ENCODE results near the gene DHDDS. TPM values are rescaled to one million over a fixed set of nuclear protein-coding genes. Genes with fewer than 3 reads are reported as not detected.
A peak's percentile ranks its signal among the peaks of the same experiment; 100 is the strongest.

The DHDDS gene
- polyA plus RNA-seq, 3 donors, result 21.3 to 27.4 (median 24.0) TPM

DNA sequence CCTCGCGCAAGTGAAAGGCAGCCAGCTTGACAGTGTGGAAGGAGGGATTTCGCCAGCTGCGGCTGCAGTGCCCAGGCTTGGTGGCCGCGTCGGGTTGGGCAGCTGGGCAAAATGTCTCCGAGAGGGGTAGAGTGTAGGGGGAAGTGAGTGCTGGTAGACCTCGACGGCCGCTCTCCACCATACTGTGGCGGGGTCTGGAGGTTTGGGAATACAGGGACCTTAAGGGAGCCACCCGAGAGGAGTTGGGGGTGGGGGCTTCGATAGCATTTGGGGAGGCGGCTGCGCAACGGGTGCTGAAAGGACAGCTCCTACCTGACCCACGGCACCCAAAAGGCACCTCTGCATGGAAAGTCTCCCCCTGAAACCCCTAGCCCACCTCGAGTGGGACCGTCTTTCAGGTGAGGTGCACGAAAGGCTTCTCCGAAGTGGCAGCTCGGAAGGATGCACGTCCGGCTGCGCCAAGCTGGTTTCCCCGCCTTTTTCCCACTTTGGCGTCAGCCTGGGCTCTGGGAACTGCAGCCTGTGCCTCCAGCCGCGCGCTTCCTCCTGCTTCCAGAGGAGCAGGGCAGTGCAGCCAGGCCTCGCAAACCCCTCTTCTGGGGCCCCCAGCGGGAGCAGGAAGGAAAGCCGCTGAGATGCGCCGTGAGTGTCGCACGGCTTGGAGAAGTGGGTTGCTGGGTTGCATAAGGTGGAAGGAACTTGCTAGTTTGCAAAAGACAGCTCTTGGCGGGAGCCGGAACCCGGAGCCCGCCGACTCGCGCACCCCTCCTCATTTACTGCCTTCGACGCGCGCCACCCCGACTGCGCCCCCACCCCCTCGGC is 39.6 kb downstream of the DHDDS start:
- Mint-ChIP-seq H3K27me3 (ENCODE audit: low read depth in 3 of 3) (peaks cover 0 to 3% (median 0%) of the 10 kb centered on the region in 3 donors), H3K4me1 (peaks cover 53% of the 10 kb centered on the region), H3K27ac (peak overlapping the region; percentile 87 to 97 (median 96)), H3K4me3 (peak overlapping the region; percentile 94 to 96), H3K36me3 (peaks cover 51 to 63% of the 10 kb centered on the region in 2 donors), H3K9me3 (no peaks in the 10 kb centered on the region)
- H3K9ac ChIP-seq (ENCODE audit: insufficient read depth, low read length, poor library complexity, severe bottlenecking), result peak overlapping the region; percentile 90
- no peaks in the 10 kb centered on the region for H3K9me3 ChIP-seq (replicated peaks in 1 of 2; ENCODE audit: control insufficient read depth in 1 of 2, insufficient read depth in 1 of 2, low read length in 2 of 2)
- peaks cover 65% of the 10 kb centered on the region for H3K79me2 ChIP-seq (ENCODE audit: insufficient read depth, low read length)
- WGBS (ENCODE audit: insufficient coverage), result under 1% methylated on average over 27 of the region's 52 CpGs
- H3K4me1 ChIP-seq (ENCODE audit: control insufficient read depth in 1 of 2, insufficient read depth in 2 of 2, low read length in 2 of 2), result peaks cover 37 to 47% of the 10 kb centered on the region in 2 donors
- peak overlapping the region; percentile 79 for H2AFZ ChIP-seq (ENCODE audit: insufficient read depth, low read depth, low read length, poor library complexity, severe bottlenecking)
- H3K27ac ChIP-seq (ENCODE audit: low read depth in 1 of 2, low read length in 2 of 2), result peak overlapping the region; percentile 86 to 90
- intact Hi-C loops (cut with micrococcal nuclease), result loop anchor here in 1 of 2 donors (2.0 kb wide), 2 partner anchors 29 to 39 kb away; partner anchors contain the start of gene DHDDS
- peaks cover 32 to 54% of the 10 kb centered on the region in 2 donors for H3K36me3 ChIP-seq (replicated peaks in 1 of 2; ENCODE audit: control insufficient read depth in 1 of 2, insufficient read depth in 2 of 2, low read length in 2 of 2)
- DNase-seq, result peak; percentile 78 to 81 (median 78)
- peak overlapping the region; percentile 51 to 92 (median 81) for H3K4me3 ChIP-seq (replicated peaks in 1 of 3; ENCODE audit: low read depth in 2 of 3, low read length in 3 of 3)
- TF ChIP-seq, protein P1, sequence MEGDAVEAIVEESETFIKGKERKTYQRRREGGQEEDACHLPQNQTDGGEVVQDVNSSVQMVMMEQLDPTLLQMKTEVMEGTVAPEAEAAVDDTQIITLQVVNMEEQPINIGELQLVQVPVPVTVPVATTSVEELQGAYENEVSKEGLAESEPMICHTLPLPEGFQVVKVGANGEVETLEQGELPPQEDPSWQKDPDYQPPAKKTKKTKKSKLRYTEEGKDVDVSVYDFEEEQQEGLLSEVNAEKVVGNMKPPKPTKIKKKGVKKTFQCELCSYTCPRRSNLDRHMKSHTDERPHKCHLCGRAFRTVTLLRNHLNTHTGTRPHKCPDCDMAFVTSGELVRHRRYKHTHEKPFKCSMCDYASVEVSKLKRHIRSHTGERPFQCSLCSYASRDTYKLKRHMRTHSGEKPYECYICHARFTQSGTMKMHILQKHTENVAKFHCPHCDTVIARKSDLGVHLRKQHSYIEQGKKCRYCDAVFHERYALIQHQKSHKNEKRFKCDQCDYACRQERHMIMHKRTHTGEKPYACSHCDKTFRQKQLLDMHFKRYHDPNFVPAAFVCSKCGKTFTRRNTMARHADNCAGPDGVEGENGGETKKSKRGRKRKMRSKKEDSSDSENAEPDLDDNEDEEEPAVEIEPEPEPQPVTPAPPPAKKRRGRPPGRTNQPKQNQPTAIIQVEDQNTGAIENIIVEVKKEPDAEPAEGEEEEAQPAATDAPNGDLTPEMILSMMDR (IDR thresholded peaks at IDR 0.05), result no peak
- peaks cover 79% of the 10 kb centered on the region for H4K20me1 ChIP-seq (ENCODE audit: insufficient read depth, low read length)
- peak overlapping the region; percentile 99 for H3K4me2 ChIP-seq (replicated peaks; ENCODE audit: extremely low read depth, low read length, poor library complexity, severe bottlenecking)
- no peaks in the 10 kb centered on the region for H3K27me3 ChIP-seq (ENCODE audit: control insufficient read depth in 2 of 2, insufficient read depth in 2 of 2, low read length in 2 of 2)

DNA sequence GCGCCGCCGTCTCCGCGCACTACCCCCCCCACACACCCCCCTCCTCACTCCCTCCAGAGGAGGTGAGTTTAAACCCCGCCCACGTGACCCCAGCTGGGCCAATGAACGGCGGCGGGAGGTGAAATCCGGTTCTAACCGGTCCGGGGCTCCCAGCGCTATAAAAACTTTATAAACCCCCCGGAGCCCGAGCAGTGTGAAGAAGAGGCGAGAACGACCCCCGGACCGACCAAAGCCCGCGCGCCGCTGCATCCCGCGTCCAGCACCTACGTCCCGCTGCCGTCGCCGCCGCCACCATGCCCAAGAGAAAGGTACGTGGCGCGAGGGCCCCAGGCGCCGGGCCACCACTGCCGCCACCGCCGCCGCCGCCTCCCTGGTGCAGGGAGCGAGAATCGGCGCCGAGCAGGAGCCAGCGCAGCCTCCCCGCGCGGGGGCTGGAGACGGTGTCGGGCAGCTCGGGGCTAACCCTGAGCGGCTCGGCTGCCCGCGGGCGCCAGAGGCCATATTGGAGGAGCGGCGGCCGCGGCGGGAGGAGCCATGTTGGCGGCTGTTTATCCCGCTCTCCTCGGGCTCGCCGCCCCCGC is 40.3 kb downstream of the DHDDS start, which contains the start of gene HMGN2:
Gene HMGN2 (plus strand): TSS at position 121 of the 581 bp plus-strand sequence. CDS start 173 bp downstream, at position 294.
- peaks cover 50 to 63% of the 10 kb centered on the region in 2 donors for H3K36me3 Mint-ChIP-seq
- peaks cover 34 to 54% of the 10 kb centered on the region in 2 donors for H3K36me3 ChIP-seq (replicated peaks in 1 of 2; ENCODE audit: control insufficient read depth in 1 of 2, insufficient read depth in 2 of 2, low read length in 2 of 2)

More for the DNA sequence above, 40.3 kb downstream of the DHDDS start, which contains the start of gene HMGN2:
- peak within 1 kb of the TSS; percentile 94 to 96 for H3K4me3 Mint-ChIP-seq
- Histone ChIP-seq H3K4me2 (replicated peaks; ENCODE audit: extremely low read depth, low read length, poor library complexity, severe bottlenecking) (peak within 1 kb of the TSS; percentile 99), H2AFZ (ENCODE audit: insufficient read depth, low read depth, low read length, poor library complexity, severe bottlenecking) (peak within 1 kb of the TSS; percentile 79), H3K9me3 (replicated peaks in 1 of 2; ENCODE audit: control insufficient read depth in 1 of 2, insufficient read depth in 1 of 2, low read length in 2 of 2) (no peaks in the 10 kb centered on the region), H3K4me1 (ENCODE audit: control insufficient read depth in 1 of 2, insufficient read depth in 2 of 2, low read length in 2 of 2) (peaks cover 37 to 47% of the 10 kb centered on the region in 2 donors), H4K20me1 (ENCODE audit: insufficient read depth, low read length) (peaks cover 79% of the 10 kb centered on the region), H3K79me2 (ENCODE audit: insufficient read depth, low read length) (peaks cover 58% of the 10 kb centered on the region), H3K27me3 (ENCODE audit: control insufficient read depth in 2 of 2, insufficient read depth in 2 of 2, low read length in 2 of 2) (no peaks in the 10 kb centered on the region), H3K27ac (ENCODE audit: low read depth in 1 of 2, low read length in 2 of 2) (peak within 1 kb of the TSS; percentile 86 to 90), H3K4me3 (replicated peaks in 1 of 3; ENCODE audit: low read depth in 2 of 3, low read length in 3 of 3) (peak within 1 kb of the TSS; percentile 51 to 92 (median 81)), H3K9ac (ENCODE audit: insufficient read depth, low read length, poor library complexity, severe bottlenecking) (peak within 1 kb of the TSS; percentile 90)
- peak in 2 of 3 donors; percentile 76 to 80 for DNase-seq
- H3K9me3 Mint-ChIP-seq, result no peaks in the 10 kb centered on the region
- peaks cover 50% of the 10 kb centered on the region for H3K4me1 Mint-ChIP-seq
- under 1% methylated on average over 59 of the region's 69 CpGs for WGBS (ENCODE audit: insufficient coverage)
- H3K27me3 Mint-ChIP-seq (ENCODE audit: low read depth in 3 of 3), result peaks cover 0 to 3% (median 0%) of the 10 kb centered on the region in 3 donors
- intact Hi-C loops (cut with micrococcal nuclease), result loop anchor here in 1 of 2 donors (2.0 kb wide), 2 partner anchors 28 to 40 kb away; partner anchors contain the start of gene DHDDS
- H3K27ac Mint-ChIP-seq, result peak within 1 kb of the TSS; percentile 87 to 97 (median 96)
- TF ChIP-seq, protein P1 (IDR thresholded peaks at IDR 0.05), result no peak
